NOMO-1 (cell line): ENCODE data around the gene SPECC1.
"Not testable (repeated sequence)": the region's sequence is repeated elsewhere in the genome, so short reads cannot be mapped to it uniquely, and the experiment has no call there.

Experiments
- DNase-seq, 2 experiments: peaks; one replicate each; lab custom pipeline; 2025; ENCODE audit not compliant: unreplicated experiment in 2 of 2; lab: John Stamatoyannopoulos, UW

Gene SPECC1

DNA sequence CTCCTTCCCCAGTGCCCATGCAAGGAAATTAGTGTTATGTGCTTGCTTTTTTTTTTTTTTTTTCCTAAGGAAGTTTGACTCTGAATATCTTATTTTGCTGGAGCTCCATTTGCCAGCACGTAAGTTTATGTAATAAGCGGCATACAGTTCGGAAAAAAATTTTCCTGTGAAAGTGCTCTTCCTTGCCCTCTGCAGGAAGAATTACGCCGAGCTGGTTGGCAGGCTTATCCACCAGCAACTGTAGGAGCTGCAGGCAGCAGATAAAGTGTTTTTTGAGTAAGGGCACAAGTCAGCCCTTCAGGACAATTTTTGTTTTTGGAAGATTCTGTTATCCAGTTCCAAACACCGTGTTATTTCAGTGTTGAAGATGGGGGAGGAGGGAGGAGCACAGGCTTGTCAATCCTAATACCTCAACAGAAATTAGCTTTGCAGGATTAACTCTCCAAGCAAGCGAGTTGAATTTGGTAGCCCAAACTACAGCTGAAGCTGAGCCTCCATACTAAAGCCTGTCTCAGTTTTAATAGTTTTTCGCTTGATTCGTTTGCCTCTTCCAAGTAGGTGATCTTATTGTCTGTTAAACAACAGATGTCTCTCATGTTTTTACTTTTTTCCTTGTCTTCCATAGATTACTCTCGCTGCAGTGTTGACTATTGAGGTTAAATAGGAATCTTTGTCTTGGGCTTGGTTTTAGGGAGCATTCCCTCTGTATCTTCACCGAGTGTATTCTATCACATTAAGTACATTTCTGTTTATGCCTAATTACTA is 1.1 kb downstream of the SPECC1 start:
- DNase-seq, result peak; percentile 38 to 40

DNA sequence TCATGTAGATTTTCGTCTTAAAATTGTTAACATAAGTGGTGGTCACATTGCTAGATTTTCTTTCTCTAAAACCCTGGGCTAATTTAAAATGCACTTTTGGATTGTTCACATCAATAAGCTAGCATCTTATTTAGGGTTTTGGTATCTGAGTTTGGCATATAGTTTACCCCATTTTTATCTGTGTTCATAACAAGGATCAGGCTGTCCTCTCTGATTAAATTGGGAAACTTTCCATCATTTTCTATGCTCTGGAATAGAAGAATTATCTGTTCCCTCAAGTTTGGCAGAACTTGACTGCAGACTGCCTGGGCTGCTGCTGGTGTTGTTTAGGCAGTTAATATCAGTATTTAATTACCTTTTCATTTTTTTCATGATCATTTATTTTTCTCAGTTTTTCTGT is 1.8 kb downstream of the SPECC1 start:
- DNase-seq, result no peak

DNA sequence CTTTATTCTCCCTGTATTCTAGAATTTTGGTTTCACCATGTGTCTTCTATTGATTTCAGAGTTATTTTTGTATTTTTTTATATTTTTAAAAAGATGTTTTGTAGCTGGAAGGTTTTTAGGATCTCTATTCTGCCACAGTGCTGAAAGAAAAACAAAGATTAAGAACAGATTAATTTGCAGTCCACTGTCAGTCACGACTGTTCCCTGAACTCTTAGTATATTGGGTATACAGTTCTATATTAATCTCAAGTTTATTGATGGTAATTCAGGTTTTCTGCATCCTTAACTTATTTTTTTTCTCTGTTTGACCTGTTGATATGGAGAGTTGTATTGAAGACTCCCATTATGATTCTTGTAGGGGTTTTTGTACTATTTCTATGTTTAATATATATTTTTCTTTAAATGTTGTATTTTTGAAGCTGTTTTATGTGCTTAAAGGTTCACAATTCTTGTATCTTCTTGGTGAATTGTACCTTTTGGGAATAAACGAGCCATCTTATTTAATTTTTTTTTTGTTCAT is 2.9 kb downstream of the SPECC1 start:
- no peak for DNase-seq

DNA sequence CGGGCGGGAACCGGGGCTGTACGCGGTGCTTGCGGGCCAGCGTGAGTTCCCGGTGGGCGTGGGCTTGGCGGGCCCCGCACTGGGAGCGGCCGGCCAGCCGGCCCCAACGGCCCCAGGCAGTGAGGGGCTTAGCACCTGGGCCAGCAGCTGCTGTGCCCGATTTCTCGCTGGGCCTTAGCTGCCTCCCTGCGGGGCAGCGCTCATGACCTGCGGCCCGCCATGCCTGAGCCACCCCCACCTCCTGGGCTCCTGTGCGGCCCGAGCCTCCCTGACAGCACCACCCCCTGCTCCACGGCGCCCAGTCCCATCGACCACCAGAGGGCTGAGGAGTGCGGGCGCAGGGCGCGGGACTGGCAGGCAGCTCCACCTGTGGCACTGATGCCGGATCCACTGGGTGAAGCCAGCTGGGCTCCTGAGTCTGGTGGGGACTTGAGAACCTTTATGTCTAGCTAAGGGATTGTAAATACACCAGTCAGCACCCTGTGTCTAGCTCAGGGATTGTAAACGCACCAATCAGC is 7.4 kb downstream of the SPECC1 start:
- not testable (repeated sequence) for DNase-seq

DNA sequence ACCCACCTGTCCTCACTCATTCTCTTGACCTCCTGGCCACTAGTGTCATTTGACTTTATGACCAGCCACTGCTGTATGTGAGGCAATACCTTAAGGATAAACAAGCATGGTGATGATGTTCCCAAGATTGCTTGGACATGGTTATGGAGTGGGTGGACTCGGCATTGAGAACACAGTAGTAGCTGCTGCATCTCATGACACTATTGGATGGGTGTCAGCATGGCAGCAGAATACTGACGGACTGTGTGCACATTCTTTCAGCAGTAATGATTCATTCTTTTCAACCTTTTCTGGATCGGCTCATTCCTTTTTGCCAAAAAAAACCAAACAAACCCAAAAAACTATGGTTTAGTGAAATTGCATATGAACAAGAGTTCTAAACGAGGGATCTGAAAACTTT is 13.5 kb downstream of the SPECC1 start:
- DNase-seq, result no peak

DNA sequence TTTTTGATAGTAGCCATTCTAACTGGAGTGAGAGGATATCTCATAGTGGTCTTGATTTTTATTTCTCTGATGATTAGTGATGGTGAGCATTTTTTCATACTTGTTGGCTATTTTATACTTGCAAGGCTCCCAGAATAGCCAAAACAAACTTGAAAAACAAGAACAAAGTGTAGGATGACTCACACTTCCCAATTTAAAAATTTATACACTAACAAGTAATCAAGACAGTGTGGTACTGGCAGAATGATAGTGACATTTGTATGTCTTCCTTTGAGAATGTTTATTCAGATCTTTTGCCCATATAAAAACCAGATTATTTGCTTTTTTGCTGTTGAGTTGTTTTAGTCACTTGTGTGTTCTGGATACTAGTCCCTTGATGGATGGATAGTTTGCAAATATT is 17.8 kb downstream of the SPECC1 start:
- DNase-seq, result peak in 1 of 2 experiments; percentile 48

DNA sequence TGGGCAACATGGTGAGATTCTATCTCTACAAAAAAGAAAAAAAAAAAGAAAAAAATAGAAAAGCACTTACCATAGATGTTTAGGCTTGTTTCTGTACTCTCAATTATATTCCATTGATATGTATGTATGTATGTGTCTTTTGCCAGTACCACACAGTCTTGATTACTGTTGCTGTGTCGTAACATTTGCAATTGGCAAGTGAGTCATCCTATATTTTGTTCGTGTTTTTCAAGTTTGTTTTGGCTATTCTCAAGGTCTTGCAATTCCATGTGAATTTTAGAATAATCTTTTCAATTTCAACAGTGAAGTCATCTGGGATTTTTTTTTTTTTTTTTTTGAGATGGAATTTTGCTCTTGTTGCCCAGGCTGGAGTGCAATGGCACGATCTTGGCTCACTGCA is 19.3 kb downstream of the SPECC1 start:
- DNase-seq, result peak; percentile 33 to 84

DNA sequence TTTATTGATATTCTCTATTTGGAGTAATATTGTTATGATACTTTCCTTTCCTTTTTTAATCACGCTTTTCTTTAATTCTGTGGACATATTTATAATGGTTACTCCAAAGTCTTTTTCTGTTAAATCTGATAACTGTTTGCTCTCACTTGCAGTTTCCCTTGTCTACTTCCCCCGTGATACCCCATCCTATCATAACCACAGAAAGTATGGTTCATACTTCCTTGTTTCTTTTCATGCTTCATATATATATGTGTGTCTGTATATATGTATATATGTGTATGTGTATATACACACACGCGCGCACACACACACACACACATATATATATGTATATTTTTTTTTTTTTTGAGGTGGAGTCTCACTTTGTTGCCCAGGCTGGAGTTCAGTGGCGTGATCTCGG is 23.5 kb downstream of the SPECC1 start:
- DNase-seq, result peak in 1 of 2 experiments; percentile 72

DNA sequence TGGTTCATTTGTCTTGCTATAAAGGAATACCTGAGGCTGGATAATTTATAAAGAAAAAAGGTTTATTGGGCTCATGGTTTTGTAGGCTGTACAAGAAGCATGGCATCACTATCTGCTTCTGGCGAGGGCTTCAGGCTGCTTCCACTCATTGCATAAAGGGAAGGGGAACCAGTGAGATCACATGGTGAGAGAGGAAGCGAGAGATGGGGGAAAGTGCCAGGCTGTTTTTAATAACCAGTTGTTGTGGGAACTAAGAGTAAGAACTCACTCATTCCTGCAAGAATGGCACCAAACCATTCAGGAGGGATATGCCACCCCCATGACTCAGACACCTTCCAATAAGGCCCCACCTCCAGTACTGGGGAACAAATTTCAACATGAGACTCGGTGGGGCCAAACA is 24.3 kb downstream of the SPECC1 start:
- DNase-seq, result peak in 1 of 2 experiments; percentile 22

DNA sequence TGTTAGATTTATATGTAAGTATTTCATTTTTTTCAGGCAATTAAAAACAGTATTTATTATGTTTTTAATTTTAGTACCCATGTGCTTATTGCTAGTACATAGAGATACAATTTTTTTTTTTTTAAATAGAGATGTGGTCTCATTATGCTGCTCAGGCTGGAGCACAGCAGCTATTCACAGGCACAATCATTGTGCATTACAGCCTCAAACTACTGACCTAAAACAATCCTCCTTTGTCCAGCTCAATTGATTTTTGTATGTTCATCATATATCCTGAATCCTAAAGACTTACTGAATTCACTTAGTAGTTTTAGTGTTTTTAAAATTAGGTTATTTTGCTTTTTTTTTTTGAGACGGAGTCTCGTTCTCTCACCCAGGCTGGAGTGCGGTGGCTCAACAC is 26.3 kb downstream of the SPECC1 start:
- DNase-seq, result no peak

DNA sequence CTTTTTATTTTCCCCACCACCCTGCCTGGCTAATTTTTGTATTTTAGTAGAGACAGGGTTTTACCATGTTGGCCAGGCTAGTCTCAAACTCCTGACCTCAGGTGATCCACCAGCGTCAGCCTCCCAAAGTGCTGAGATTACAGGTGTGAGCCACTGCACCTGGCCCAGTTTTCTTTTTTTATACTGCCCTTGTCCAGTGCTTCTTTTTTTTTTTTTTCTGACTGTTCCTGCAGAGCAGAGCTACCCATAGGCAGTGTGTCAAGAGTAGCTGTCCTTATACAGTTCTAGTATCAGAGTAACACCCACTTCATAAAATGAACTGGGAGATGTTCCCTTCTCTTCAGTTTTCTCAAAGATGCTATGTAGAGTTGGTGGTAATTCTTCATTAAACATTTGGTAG is 28.1 kb downstream of the SPECC1 start:
- DNase-seq, result not testable (repeated sequence)

DNA sequence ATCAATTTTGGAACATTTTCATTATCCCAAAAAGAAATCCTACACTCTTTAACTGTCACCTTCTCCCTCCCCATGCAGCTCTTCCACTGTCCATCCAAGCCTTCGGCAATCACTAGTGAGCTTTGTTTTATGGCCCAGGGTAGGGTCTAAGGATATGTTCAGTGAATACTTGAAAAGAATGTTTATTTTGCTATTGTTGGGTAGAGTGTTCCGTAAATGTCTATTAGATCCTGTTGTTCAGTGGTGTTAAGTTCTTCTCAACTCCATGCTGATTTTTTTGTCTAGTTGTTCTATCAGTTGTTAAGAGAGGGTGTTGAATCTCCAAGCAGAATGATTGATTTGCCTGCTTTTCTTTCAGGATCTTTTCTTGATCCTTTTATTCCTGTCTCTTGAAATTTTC is 29.9 kb downstream of the SPECC1 start:
- DNase-seq, result no peak

DNA sequence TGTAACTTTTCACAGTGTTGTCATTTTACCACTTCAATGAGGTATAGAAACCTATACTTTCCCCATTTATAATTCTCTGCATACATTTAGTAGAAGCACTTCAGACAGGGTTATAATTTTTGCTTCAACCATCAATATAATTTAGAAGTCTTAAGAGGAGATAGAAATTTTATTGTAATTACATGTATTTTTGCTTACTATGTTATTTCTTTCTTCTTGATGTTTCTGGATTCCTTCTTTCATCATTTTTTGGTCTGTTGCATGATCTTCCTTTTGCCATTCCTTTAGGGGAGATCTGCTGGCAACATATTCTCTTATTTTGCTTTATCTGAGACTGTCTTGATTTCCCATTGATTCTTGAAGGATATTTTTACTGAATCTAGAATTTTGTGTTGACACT is 31.1 kb downstream of the SPECC1 start:
- DNase-seq, result no peak

DNA sequence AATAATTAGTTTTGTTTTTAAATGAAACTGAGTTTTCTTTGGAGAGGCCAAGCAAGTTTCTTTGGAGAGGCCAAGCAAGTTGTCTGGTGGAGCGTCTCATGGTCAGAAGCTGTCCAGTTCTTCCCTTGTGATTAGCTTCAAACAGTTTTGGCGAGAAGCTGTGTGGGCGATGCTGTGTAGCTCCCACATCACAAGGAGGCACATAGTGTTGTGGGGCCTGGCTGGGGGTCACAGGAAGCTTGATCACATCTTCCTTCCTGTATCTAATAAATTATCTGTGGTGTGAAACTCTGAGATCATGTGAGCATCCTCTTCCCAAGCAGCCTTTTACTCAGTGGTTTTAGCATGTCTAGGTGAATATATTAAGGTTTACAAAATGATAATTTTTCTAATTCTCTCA is 33.9 kb downstream of the SPECC1 start:
- DNase-seq, result no peak

DNA sequence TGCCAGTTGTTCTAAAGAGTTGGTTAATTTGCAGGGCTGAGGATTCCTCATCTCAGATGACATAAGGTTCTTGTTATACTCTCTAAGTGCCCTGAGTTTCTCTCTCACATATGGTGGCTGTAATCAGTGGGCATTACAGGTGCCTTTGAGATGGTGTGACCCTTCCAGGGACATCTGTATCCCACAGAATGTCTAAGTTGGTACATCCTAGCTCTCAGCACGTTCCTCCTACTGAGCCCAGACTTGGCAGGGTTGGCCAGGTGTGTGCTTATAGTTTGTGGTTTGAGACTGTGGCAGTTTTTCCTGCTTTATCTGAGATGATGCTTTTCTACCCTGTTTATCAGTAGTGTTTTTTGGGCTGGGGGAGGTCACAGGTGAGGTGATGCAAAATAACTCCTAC is 36.3 kb downstream of the SPECC1 start:
- DNase-seq, result no peak

DNA sequence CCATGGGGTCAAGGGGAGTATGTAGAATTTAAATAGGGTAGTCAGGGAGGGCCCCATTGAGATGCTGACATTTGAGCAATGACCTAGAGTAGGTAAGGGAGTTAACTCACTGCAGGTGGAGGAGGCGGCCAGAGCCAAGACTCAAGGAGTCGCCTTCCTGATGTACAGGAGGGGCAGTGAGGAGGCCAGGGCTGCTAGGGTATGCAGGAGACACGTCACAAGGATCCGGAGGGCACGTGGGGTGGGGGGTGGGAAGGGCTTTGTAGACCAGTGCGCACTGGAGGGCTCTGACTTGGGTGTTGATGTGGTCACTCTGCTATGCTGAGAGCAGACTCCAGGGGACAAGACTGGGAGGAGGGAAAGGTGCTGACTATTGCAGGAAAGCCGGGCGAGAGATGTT is 37.5 kb downstream of the SPECC1 start:
- no peak for DNase-seq

DNA sequence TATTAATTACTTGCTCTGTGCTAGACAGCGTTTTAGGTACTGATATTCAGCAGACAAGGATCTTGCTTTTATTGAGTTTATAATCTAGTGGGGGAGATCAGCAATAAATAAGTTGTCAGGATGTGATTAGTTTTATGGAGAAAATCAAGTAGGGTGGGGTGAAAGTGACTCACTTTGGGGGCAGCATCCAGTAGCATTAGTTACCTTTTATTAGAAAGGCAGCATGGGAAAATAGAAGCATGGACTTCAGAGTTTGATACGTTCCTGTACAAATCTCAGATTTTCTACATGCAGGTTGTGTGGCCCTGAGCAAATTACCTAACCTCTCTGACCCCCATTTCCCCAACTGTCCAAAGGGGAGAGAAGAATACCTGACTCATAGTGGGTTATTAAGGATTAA is 42.5 kb downstream of the SPECC1 start:
- DNase-seq, result no peak

DNA sequence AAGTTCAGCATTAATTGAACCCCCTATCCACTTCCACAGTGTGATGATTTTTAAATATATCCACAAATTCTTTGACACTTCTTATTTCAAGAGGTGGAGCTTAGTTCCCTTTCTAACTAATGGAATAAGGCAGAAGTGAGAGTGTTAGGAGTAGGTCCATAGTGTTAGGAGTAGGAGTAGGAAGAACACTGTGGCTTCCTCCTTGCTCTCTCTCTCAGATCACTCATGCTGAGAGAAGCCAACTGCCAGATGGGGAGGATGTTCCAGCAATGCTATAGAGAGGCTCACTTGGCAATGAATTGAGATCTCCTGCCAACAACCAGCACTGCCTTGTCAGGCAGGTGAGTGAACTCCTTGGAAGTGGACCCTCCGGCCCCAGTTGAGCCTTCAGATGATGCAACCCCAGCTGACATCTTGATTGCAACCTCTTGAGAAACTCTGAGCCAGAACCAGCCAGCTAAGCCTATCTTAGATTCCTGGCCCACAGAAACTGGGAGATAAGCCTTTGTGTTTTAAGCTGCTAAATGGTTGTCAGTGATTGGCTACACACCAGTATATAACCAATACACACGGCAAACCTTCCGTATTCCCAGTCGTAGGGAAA is 44.3 kb downstream of the SPECC1 start:
- no peak for DNase-seq

DNA sequence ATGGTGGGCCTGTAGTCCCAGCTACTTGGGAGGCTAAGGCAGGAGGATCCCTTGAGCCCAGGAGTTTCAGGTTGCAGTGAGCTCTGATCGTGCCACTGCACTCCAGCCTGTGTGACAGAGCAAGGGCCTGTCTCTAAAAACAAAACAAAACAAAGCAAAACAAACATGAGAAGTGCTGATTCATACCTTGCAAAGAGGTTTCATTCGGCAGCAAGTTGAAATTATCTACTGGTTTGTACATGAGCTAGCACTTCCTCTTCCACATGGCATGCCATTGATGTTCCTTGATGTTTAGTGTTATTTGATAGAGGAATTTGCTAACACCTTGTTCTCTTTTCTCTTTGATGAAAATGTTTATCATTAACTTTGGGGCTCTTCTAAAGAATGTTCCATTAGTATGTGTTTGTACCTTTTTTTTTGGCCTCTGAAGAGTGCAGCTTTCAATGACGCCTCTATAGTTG is 50.6 kb downstream of the SPECC1 start:
- DNase-seq, result peak; percentile 52 to 77

DNA sequence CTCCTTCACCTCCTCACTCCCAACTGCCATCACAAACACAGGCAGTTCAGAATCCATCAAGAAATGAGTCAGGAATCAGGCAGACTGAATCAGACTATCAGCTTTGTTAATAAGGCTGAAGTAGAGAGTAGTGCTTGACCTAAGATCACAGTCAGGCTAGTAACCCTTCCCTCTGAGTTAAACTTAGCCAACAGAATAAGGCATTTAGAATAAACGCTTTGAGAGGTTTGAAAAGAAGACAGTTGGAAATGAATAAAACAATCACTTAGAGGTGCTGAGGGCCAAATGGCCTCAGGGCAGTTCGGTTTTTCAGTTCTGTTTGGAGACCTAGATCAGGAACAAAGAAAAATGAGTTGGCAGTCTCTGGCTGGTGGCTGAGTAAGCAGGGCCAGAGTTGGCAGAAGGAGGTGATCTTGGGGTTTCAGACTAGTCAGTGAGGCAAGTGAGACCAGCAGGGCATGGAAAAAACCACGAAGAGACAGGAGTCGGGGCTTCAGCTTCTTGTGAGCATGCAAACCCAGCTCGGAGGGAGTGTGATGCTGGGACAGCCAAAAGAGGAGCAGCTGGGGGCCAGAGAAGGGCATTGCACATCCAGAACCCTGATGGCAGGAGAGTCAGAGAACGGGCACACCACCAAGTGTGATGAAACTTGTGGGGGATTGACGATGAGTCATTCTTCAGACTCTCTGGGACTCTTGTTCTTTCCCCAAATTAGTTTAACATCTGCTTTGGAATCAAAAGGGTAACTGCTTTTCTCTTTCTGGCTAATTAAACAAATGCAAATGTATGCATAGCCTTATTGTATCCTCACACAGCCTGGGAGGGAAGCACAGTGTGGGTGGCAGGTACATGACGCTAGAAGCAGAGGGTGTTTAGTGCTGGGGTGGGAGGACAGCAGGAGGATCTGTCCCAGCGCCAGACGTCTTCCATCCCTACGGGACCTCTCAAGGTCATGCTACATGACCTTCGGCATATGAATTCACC is 54.8 kb downstream of the SPECC1 start:
- peak; percentile 78 to 88 for DNase-seq

DNA sequence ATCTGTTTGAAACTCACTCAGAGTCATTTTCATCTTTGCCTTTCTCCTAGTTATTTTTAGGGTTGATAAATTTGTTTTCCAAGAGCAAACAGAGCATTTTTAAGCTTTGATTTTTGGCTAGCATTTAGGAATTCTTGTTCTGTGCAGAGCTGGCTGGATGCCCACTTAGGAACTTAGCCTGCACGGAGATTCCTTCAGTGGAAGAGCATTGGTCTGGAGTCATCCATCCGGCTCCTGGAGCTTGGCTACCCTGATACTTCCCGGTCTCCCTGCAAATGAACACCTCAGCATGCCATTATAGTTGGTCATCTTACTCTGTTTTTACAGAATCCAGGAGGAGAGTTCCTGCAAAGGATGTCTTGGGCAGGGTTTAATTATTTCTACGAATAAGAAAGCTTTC is 57.1 kb downstream of the SPECC1 start:
- DNase-seq, result no peak
